ENCODE data around the gene DCUN1D1. TPM values are rescaled to one million over a fixed set of nuclear protein-coding genes. Genes with fewer than 3 reads are reported as not detected.

DCUN1D1 gene
- total RNA-seq, 1 experiment from 2014 or later, result 99.3 TPM

GRCh38 chr3:182969277-182969676 is 11.1 kb downstream of the DCUN1D1 start:
- DNase-seq, result no peak
- CTCF ChIA-PET, result interaction anchor here (1.1 kb wide), 1 partner anchor 9 kb away, joined by 5 read pairs; no protein-coding TSS in a partner anchor

DNA sequence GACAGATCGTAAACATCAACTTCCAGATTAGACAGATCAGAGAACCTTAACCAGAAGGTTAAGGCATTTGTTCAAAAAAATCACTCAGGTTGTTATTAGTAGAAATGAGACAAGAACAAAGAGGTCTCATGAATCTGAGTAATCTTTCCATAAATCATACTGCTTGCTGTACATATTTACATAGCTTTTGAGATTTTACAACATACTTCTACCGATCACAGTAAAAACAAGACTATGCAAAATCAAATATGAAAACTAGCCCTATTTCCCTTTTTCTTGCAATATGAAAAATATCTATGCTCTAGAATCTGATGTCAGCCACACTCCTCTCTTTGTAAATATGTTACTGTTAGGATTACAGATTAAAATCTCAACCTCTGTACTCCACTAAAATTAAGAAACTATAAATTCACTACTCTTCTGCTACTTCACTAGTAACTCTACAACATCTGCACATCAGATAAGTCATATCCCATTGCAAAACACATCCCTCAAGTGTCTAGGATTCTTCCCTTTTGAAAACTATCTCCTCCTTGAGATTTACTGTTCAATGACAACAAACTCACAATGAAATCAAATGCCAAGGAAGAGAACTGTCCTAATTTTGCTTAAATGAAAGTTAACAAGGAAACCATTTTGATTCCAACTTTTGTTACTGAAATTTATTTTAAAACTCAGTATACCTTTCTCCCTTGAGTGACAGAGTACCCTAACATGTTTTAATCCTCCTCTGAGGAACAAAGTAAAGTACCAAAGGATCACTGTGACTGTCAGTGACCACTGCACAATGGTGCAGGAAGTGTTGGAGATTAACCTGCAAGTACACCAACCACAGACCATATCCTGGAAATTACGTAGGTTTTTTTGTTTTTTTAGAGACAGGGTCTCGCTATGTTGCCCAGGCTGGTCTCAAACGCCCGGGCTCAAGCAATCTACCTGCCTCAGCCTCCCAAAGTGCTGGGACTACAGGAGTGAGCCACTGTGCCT is 12.8 kb downstream of the DCUN1D1 start:
- DNase-seq, result no peak
- TF ChIP-seq CTCF (IDR thresholded peaks at IDR 0.05; ENCODE audit: unreplicated experiment), result no peak
- Mint-ChIP-seq H3K27ac (ENCODE audit: unreplicated experiment) (no peak overlapping the region), H3K9me3 (ENCODE audit: low read depth, unreplicated experiment) (no peaks in the 10 kb centered on the region), H3K4me3 (ENCODE audit: low read depth, unreplicated experiment) (no peak overlapping the region), H3K4me1 (ENCODE audit: low read depth, unreplicated experiment) (peaks cover 44% of the 10 kb centered on the region), H3K27me3 (ENCODE audit: unreplicated experiment) (no peaks in the 10 kb centered on the region), H3K36me3 (ENCODE audit: insufficient read depth, unreplicated experiment) (peaks cover 16% of the 10 kb centered on the region)
- intact Hi-C loops (cut with micrococcal nuclease; ENCODE audit: unreplicated experiment), result no loop called here
- BruUV-seq (replicated peaks), result no TSS peak
- CTCF ChIA-PET, result no interaction called here

More at GRCh38 chr3:182969277-182969676, 11.1 kb downstream of the DCUN1D1 start:
- H3K4me1 Mint-ChIP-seq (ENCODE audit: low read depth, unreplicated experiment), result peaks cover 44% of the 10 kb centered on the region
- no peaks in the 10 kb centered on the region for H3K9me3 Mint-ChIP-seq (ENCODE audit: low read depth, unreplicated experiment)
- H3K27ac Mint-ChIP-seq (ENCODE audit: unreplicated experiment), result peak overlapping the region; percentile 77
- H3K4me3 Mint-ChIP-seq (ENCODE audit: low read depth, unreplicated experiment), result no peak overlapping the region
- TF ChIP-seq CTCF (IDR thresholded peaks at IDR 0.05; ENCODE audit: unreplicated experiment), result no peak
- intact Hi-C loops (cut with micrococcal nuclease; ENCODE audit: unreplicated experiment), result no loop called here
- H3K27me3 Mint-ChIP-seq (ENCODE audit: unreplicated experiment), result no peaks in the 10 kb centered on the region
- peaks cover 28% of the 10 kb centered on the region for H3K36me3 Mint-ChIP-seq (ENCODE audit: insufficient read depth, unreplicated experiment)
- BruUV-seq (replicated peaks), result no TSS peak

GRCh38 chr3:182965861-182966366 is 14.4 kb downstream of the DCUN1D1 start:
- no TSS peak for BruUV-seq (replicated peaks)
- no peak for TF ChIP-seq CTCF (IDR thresholded peaks at IDR 0.05; ENCODE audit: unreplicated experiment)
- Mint-ChIP-seq H3K4me1 (ENCODE audit: low read depth, unreplicated experiment) (peaks cover 40% of the 10 kb centered on the region), H3K27ac (ENCODE audit: unreplicated experiment) (no peak overlapping the region), H3K36me3 (ENCODE audit: insufficient read depth, unreplicated experiment) (peaks cover 10% of the 10 kb centered on the region), H3K9me3 (ENCODE audit: low read depth, unreplicated experiment) (no peaks in the 10 kb centered on the region), H3K27me3 (ENCODE audit: unreplicated experiment) (no peaks in the 10 kb centered on the region), H3K4me3 (ENCODE audit: low read depth, unreplicated experiment) (no peak overlapping the region)
- DNase-seq, result no peak
- intact Hi-C loops (cut with micrococcal nuclease; ENCODE audit: unreplicated experiment), result no loop called here
- CTCF ChIA-PET, result no interaction called here

DNA sequence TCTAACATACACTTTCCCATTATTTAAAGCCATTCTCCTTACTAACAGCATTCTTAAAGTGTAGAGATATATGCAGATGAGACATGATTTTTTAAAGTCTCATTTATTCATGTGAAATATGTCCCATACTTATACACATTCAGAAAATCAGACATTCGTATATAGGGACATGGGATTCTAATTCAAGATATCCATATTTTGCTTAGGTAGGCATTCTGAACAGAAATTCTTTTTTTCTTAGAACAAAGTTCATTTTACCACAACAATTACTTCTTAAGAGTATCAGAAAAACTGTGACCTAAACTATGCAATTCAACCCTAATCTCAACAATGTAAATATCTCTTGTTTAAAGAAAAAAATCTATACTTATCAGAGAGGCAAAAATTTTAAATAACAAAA is 16.2 kb downstream of the DCUN1D1 start:
- DNase-seq, result no peak
- Mint-ChIP-seq H3K4me1 (ENCODE audit: low read depth, unreplicated experiment) (peaks cover 32% of the 10 kb centered on the region), H3K9me3 (ENCODE audit: low read depth, unreplicated experiment) (no peaks in the 10 kb centered on the region), H3K36me3 (ENCODE audit: insufficient read depth, unreplicated experiment) (peaks cover 18% of the 10 kb centered on the region), H3K27ac (ENCODE audit: unreplicated experiment) (no peak overlapping the region), H3K27me3 (ENCODE audit: unreplicated experiment) (no peaks in the 10 kb centered on the region), H3K4me3 (ENCODE audit: low read depth, unreplicated experiment) (no peak overlapping the region)
- intact Hi-C loops (cut with micrococcal nuclease; ENCODE audit: unreplicated experiment), result no loop called here
- TF ChIP-seq CTCF (IDR thresholded peaks at IDR 0.05; ENCODE audit: unreplicated experiment), result no peak
- CTCF ChIA-PET, result no interaction called here
- no TSS peak for BruUV-seq (replicated peaks)
